Stimulated activated CD4-positive, alpha-beta T cell treated with anti-CD3 and anti-CD28 coated beads, Interleukin-12 subunit alpha, Interleukin-12 subunit beta, amount 100 ng/mL, for 48 hours (primary cell): ENCODE results near the gene TMEM131.

Source experiments
- DNase-seq, 3 donors: peaks; one replicate each; pipeline ENCODE4 v3.0.0-alpha.2; 2020; ENCODE audit warnings: low read depth in 2 of 3, low spot score in 1 of 3

TMEM131 gene

DNA sequence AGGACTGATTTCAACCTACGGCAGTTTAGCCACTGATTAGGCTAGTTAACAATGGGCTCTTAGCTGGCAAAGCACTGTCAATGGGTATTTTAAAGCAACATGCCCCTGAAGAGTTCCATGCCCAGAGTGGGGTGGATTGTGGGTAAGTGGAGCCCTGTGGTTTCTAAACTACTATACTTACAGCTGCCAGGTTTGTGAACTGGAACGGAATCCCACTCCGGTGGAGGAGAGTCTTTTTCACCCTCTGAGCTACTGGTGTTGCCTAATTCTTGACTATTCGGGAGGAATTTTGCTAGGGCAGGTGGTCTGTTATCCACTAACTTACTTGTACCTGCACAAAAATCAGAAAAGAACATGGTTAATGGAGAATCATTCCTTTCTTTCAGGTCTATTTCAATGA is 229.8 kb downstream of the TMEM131 start:
- DNase-seq: no peak

DNA sequence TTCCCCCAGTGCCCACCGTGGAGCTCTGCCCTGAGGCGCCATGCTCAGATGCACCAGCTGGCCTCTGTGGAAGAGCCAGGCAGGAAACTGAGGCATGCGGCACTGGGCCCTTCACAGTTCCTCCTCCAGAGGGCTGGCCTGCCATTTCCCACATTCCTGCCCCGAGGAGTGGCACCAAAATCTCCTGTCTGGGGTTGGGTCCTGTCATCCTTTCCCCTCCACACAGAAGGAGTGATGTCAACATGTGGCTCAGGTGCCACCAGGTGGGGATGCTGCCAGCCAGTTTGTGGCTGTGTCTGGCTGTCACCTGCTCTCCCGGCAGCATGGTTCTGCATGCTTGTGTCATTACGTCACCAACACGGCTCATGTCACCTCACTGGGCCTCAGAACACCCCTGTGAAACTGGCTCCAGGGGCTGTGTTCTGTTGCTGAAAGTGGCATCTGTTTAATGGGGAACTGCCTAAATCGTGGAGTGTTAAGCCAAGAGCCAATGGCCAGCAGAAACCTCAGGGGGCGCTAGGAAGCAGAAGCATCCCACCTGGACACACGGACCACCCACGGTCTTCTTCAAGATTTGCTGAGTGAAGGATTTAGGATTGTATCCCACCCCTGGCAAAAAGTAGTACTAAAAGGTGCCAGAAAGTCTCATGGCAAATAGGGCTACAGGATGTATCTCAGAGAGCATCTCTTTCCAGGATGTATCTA is 231.0 kb downstream of the TMEM131 start:
- no peak for DNase-seq

DNA sequence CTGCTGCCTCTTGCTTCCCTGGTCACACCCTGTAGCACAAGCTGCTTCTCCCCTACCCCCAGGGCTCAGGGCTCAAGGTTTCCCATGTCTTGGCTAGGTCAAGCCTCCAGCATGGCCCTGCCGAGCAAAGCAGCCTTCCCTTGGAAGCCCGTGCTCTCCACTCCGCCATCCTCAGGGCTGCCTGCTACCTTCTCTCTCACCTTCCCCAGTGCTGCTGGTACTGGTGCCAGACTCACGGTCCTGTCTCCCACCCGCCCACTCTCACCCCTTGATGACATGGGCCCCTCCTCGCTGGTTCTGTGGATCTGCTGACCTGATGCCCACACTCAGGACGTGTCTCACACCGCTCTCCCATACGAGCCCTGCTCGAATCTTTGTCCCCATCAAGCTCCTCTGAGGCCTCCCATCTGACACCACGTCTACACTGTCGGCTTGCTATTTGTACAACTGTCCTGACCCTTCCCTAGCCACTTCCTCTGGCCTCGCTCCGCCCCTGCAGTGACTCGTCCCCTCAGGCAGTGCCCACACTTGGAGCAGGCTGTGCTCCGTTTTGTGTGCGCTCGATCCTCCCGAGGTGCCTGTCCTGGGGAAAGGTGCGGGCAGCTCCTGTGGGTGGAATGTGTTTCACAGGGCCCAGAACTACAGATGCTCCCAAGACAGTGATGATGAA is 232.4 kb downstream of the TMEM131 start:
- DNase-seq: no peak

DNA sequence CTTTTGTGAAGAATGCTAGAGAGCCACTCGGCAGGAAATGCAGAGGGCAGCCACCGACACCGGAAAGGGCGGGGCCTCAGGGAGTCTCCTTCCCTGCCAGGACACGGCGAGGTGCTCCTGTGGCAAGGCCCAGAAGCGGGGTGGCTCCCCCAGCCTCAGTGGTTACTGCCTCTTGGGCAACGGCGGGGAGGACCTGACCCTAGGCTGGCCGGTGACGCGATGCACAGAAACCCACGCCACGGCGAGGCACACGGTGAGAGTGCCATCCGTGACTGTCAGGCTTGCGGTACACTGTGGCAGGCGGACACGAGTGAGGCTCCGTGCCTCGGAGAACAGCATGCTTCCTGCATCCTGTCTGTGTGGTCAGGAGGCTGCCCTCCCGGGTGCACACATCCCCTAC is 234.6 kb downstream of the TMEM131 start:
- peak in 1 of 3 donors; percentile 42 for DNase-seq

DNA sequence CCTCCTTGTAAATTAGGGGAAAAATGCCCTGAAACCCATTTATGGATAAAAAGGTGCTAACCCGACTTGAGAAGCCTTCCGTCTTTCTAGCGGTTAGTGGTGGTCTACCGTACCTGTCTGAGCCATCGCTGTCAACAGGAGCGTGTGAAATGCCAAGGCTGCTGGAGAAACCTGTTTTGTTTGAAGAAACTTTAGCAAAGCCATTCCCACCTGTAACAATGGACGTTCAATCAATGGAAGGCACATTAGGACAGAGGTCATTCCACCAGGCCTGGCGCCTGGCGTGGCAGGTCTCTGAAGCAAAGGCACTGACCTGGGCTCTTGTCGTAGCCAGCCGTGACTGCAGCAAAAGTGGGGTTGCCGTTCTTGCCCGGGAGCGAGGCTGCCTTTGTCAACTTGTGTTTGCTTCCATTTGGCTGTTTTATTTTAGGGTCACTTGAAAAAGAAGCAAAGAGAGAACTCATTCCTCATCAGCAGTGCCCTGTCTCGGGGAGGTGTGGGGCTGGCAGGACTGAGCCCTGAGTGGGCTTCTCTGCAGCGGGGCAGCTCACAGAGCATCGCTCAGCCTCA is 235.2 kb downstream of the TMEM131 start:
- DNase-seq: no peak

DNA sequence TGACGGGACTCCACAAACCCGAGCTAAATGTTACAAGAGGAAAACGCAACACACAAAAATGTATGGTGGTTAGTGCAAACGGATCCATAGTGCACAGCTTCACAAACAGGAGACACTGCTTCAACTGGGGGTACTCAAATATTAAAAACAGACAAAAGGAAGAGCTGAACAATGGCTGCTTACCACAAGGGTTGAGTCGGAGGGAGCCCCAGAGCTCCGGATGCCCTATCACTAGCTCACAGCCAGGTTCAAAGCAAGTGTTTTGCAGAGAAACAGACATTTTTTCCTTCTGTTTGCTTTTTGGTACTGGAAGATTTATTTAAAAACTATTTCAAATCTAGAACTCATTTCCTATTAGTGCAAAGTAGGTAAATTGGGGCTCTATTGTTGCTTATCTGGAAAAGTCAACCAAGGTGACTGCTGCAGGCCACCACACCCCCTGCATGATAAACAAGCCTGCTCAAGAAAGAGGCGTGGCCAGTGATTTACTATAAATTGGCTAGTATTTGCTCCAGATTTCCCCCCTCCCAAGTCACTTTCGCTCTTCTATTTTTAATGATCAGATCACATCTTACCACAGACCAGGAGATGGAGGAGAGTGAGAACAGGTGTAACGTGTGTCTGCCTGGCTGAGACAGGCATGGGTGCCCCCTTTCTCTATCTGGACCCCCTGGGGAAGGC is 235.9 kb downstream of the TMEM131 start:
- no peak for DNase-seq

DNA sequence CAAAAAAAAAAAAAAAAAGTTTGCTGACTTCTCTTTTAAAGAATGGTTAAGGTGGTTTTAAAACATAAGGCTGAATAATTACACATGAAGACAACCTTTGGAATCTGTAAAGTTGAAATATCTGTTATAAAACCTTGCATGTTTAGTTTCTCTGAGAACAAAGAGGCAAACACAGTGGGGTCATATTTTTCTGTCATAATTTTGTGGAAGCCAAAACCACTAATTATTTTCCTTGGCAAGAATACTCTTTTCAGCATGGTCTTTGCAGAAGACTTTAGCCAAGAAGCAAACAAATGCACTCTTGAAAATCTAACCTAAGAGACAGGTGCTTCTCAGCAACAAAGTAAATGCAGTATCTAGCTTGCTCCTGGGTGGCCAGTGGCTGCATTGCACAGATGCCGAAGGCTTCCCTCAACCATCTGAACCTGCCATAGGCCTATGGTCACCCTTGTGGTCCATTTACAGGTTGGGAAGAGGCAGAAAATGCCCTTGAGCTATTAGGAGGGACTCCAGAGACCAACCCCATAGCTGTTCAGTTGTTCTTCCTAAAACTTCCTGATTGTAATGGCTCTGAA is 237.5 kb downstream of the TMEM131 start:
- DNase-seq: no peak

DNA sequence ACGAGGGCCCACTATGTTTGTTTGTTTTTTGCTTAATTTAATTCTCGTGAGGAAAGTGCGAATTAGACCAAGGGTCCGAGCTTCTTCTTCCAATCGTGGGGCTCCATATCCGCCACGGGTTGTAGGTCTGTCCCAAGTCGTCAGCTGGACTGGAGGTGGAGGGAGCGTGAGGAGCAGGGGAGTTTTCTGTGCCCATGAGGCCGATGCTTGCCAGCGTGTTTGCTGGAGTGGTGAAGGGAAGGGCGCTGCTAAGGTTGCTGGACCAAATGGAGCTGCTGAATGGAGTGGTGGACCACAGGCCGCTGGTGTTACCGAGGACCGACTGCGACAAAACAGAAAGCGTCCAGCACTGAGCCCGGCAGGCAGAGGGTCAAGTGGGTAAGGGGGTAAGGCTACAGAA is 238.7 kb downstream of the TMEM131 start:
- no peak for DNase-seq

DNA sequence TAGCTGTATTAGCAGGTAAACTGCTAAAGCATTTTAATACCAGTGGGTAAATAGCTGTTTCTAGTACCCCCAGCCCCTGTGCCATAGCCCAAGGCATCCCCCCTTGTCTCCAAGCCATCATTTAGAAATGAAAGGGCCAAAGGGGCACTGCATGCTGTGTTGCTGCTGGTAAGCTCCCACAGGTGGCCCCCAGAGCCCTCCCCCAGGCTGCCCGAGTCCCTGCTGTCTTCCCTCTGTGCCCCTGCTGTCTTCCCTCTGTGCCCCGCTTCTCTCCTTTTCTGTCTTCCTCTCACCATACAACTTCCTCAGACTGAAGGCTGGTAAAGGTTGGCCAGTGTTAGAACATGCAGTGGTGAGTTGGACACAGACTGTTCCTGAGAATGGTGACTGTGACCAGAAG is 240.3 kb downstream of the TMEM131 start:
- DNase-seq: no peak

DNA sequence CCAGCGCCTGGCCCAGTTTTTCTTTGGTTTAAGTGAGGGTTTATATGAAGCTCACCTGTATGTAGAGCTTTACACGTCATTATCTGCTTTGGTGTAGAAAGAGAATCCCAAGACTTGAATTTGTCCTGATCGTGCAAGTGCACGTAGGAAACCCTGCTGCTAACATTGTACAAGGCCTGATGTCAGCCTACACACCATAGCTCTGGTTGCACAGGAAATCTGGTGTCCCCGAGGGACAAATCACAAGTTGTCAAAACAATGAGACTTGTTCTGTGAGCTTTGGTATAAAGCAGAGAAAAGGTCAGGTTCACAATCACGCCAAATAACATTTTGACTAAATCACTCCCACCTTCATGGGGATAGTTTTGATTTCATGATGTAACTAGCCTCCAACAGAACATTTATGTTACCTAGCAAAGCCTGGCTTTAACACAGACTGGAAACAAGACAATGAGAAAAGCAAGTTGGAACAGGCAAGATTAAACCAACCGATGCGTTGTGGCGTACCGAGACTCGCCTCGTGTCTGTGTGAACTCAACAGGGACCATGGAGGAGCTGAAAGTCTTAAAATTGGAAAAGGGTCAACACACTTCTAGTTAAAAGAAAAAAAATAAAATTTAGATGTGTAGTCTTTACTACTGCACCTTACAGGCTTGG is 240.9 kb downstream of the TMEM131 start:
- DNase-seq: no peak

DNA sequence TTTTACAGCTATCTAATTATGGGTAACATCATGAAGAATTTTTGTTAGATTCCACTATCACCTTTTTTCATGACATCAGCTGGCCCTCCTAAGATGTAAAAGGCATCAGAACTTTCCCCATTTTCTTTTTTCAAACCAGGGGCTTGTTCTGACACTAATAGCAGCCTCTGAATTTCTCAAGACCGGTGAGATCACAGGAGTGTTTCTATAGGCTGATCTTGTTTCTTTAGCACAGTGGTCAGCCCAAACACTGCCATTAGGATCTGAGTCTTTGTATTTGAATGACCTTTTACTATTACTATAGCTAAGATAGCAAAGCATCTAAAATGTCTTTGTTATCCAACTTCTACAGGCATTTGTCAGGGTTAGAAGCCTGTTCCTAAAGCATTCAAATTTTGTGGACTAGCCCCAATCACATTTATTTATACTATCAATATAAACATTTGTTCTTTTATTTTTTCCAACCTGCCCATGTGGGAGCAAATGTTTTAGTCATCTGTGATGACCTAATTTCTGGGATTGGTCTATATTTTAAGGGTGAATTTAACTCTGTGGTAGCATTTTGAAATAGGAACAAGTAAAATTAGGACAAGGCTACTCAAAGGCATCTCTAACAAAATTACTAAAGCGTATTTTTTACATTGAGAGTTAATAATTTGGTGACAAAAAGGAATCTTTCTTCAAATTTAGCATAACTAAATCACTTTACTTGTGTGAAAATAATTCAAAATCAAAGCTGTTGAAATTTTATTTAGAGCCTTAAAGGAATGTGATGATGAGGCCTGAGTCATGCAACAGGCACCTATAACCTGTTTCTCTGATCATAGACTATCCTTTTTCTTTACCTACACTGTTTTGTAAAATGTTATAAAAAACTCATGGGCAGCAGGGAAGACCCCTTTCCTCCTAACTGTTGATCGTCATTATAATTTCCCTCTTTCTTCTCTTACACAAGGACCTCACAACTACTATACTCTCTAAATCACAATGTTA is 243.1 kb downstream of the TMEM131 start:
- no peak for DNase-seq

DNA sequence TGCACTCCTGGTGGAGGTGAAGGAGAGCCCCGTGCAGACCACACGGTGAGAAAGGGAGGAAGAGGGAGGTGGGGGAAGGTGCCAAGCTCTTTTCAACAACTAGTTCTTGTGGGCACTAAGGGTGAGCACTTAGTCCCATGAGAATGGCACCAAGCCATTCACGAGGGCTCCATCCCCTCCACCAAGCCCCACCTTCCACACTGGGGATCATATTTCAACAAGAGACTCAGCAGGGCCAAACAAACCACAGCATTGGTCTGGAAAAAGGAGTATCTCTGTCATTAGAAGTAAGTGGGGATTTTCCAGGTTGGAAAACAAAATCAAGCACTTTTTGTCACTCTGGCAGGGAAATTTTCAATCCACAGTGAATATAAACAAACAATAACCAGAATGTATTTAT is 244.0 kb downstream of the TMEM131 start:
- DNase-seq: no peak

DNA sequence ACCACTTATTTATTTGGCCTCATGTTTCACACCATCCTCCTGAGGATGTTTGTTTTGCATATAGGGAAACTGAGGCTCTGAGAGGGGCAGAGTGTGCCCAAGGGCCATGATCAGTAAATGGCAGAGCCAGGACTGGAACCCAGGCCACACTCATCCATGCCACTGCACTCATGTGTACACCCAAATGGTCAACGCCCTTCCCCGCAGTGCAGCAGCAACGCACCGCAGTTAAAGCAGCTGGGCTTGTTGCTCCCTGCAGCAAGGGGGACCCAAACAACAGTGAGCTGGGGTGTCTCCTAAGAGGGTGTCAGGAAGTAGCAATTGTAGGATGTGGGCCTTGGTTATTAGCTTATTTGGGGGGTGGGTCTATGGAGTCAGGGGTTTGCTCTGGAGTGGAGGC is 245.7 kb downstream of the TMEM131 start:
- no peak for DNase-seq

DNA sequence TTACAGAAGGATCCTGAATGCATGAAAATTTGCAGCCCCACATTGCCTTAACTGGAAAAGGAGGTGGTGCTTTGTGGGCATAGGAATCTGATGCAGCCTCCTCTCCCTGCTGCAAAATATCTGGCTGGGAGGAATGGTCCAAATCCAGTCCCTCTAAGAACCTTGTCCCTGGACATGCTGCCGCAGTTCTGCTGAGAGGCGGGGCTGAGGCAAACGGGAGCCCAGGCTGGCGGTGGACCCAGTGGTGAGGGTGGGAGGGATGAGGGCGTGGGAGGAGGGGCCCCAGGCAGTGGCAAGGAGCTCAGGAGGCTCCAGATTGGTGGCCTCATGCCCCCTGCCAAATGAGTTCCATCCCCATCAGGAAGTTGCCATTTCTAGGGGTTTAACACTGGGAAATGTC is 246.2 kb downstream of the TMEM131 start:
- no peak for DNase-seq

DNA sequence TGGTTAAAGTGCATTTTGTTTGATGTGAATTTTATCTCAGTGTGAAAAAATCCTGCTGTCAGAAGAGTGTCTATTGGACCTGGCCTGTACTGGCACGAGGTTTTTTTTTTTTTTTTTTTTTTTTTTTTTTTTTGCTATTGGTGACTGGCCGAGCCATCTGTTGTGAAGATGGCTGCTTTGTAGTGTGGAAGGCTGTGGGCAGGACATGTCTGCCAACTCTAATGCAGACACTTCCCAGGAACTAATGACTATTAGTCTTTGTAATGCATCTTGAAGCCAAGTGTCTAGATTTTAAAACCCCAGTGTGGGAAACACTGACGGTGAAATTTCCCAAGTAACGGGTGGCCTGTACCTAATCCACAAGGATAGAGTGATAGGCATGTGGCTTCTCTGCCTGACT is 248.0 kb downstream of the TMEM131 start:
- DNase-seq: no peak

DNA sequence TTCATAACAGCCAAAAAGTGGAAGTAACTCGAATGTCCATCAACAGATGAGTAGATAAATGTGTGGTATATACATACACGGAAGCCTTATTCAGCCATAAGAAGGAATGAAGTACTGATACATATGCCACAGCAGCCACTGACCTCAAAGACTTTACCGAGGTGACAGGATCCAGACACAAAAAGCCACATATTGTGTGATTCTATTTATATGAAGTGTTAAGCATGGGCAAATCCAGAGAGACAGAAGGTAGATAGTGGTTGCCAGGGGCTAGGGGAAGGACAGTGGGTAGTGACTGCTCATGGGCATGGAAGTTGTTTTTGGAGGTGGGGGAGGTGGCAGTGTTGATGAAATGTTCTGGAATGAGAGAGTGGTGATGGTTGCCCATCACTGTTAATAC is 248.5 kb downstream of the TMEM131 start:
- no peak for DNase-seq

DNA sequence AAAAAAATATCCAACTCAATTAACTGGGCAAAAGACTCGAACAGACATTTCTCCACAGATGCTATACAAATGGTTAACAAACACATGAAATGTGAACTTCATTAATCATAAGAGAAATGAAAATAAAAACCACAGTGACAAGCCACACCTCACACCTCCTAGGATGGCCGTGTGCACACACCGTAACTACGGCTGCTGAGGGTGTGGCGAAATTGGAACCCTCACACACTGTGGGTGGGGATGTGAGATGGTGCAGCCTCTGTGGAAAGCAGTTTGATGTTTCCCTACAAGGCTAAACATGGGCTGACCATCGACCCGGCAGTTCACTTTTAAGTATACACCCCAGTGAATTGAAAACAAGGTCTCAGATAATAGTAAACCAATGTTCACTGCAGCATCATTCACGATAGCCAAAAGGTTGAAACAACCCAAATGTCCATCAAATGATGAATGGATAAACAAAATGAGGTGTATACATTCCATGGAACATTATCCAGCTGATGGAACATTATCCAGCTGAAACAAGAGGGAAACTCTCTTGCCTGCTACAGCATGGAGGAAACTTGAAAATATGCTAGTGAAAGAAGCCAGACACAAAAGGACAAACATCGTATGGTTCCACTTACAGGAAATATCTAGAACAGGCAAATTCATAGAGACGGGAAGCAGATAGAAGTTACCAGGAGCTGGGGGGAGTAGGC is 250.1 kb downstream of the TMEM131 start:
- peak in 2 of 3 donors; percentile 44 for DNase-seq

DNA sequence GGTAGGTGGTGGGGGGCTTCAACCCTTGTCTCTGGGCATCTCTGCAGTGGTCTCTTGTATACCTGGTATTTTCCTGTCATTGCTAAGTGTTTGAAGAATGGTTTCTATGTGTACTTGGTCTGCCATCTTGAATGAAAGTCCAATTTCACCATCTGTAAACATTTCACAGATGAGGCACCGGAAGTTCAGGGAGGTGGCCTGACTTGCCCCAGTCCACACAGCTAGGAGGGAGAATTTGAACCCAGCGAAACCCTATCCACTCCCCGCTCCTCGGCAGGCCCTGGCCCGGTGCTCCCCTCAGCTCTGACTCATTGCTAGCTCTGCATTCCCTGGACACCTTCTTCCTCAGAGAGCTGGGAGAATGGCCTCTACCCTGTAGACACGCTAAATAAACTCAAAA is 251.8 kb downstream of the TMEM131 start:
- DNase-seq: no peak

DNA sequence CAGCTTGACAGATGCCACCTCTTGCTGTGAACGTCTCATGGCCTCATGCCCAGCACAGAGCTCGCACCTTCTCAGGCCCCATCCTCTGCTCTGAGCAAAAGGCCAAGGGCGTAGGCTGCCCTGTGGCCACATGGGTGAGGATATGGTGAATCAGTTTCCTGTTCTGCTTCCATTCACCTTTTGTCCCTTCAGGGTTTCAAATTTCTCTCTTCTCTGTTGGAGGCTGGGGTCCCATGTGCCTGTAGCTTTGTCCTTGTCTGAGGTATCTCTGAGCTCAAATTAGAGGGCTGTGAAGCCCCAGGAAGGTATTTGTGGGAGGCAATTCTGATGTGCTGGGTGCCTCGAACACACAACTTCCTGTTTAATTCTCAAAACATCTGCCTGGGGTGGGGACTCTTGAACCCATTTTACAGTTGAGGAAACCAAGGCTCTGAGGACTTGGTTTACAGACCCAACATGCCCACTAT is 253.3 kb downstream of the TMEM131 start:
- no peak for DNase-seq
